HUES48 (cell line): ENCODE measurements around the gene CHM.
"Not testable (repeated sequence)": the region's sequence is repeated elsewhere in the genome, so short reads cannot be mapped to it uniquely, and the experiment has no call there.

Experiments
- H3K27ac ChIP-seq: one replicate; pipeline ENCODE4 v1.7.0; 2013; ENCODE audit warnings: low read depth, low read length, inconsistent platforms
- H3K27me3 ChIP-seq: 2 replicates; pipeline ENCODE4 v1.6.1; 2013; ENCODE audit warnings: mild to moderate bottlenecking, low read length; ENCODE audit not compliant: control insufficient read depth, insufficient read depth
- H3K36me3 ChIP-seq: 2 replicates; pipeline ENCODE4 v1.6.1; 2013; ENCODE audit warnings: low read length; ENCODE audit not compliant: control insufficient read depth, insufficient read depth
- H3K4me1 ChIP-seq: 2 replicates; pipeline ENCODE4 v1.6.1; 2013; ENCODE audit warnings: mild to moderate bottlenecking, low read length; ENCODE audit not compliant: control insufficient read depth, insufficient read depth
- H3K4me3 ChIP-seq: 2 replicates; pipeline ENCODE4 v1.5.1; 2013; ENCODE audit warnings: mild to moderate bottlenecking, low read depth, low read length
- H3K9ac ChIP-seq: 2 replicates; pipeline ENCODE4 v1.6.1; 2013; ENCODE audit warnings: mild to moderate bottlenecking, low read depth, low read length, moderate library complexity
- H3K9me3 ChIP-seq: 2 replicates; pipeline ENCODE4 v1.6.1; 2013; ENCODE audit warnings: low read length; ENCODE audit not compliant: control insufficient read depth, insufficient read depth

CHM gene

DNA sequence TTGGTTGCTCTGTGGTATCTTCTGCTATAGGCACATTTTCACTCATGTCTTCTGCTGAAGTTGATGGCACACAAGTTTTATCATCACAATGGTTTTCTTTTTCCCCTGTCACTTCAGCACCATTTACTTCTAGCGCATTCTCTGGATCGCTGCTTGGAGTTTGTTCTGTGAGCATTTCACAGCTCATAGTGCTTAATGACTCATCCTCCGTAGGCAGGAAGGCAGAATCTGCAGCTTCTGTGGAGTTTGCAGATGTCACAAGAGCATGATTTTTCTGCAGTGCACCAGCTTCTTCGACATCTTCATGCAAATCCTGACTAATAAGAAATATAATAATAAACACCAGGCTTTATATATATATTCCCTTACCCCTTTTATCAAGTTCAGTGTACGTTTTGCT, 83.6 kb downstream of the CHM start:
- Histone ChIP-seq H3K9me3 (no peaks in the 10 kb centered on the region), H3K4me1 (no peaks in the 10 kb centered on the region), H3K4me3 (no peak overlapping the region), H3K36me3 (no peaks in the 10 kb centered on the region), H3K9ac (no peak overlapping the region), H3K27me3 (no peaks in the 10 kb centered on the region), H3K27ac (no peak overlapping the region)

- Histone ChIP-seq H3K9me3 (peaks cover 4% of the 10 kb centered on the region; the same call in 1 of the 2 replicates), H3K4me3 (no peak overlapping the region), H3K27me3 (no peaks in the 10 kb centered on the region), H3K4me1 (no peaks in the 10 kb centered on the region), H3K27ac (no peak overlapping the region), H3K36me3 (no peaks in the 10 kb centered on the region), H3K9ac (no peak overlapping the region)
These were observed 91.8 kb downstream of the CHM start for GRCh38 chrX:85955510-85955909.

DNA sequence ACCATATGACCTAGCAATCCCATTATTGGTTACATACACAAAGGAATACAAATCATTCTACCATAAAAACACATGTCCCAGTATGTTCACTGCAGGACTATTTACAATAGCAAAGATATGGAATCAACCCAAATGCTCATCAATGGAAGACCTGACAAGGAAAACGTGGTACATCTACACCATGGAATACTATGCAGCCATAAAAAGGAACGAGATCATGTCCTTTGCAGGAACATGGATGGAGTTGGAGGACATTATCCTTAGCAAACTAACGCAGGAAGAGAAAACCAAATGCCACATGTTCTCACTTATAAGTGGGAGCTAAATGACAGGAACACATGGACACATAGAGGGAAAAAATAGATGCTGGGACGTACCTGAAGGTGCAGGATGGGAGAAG, 102.6 kb downstream of the CHM start:
- not testable (repeated sequence) for H3K27me3 ChIP-seq, H3K27ac ChIP-seq

GRCh38 chrX:85941275-85941674, 106.1 kb downstream of the CHM start:
- Histone ChIP-seq H3K9ac (no peak overlapping the region), H3K36me3 (0 out of 2 replicates have a peak, but pooled peaks cover 4% of the 10 kb centered on the region), H3K27ac (no peak overlapping the region), H3K27me3 (no peaks in the 10 kb centered on the region; the same call in 1 of the 2 replicates), H3K9me3 (peaks cover 18% of the 10 kb centered on the region), H3K4me1 (no peaks in the 10 kb centered on the region), H3K4me3 (no peak overlapping the region)

More for the DNA sequence above, 102.6 kb downstream of the CHM start:
- not testable (repeated sequence) for H3K4me3 ChIP-seq, H3K4me1 ChIP-seq, H3K9ac ChIP-seq
- H3K36me3 ChIP-seq: peaks cover 15% of the 10 kb centered on the region
- peaks cover 25% of the 10 kb centered on the region for H3K9me3 ChIP-seq

DNA sequence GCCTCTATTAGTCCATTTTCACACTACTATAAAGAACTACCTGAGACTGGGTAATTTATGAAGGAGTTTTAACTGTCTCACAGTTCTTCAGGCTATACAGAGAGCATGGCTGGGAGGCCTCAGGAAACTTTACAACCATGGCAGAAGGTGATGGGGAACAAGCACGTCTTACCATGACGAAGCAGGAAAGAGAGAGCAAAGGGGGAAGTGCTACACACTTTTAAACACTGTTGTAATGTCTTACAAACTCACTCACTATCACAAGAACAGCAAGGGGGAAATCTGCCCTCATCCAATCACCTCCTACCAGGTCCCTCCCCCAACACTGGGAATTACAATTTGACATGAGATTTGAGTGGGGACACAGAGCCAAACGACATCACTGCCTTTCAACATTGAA, 107.4 kb downstream of the CHM start:
- H3K27ac ChIP-seq, H3K4me3 ChIP-seq, H3K9me3 ChIP-seq, H3K36me3 ChIP-seq, H3K4me1 ChIP-seq, H3K27me3 ChIP-seq, H3K9ac ChIP-seq: not testable (repeated sequence)

GRCh38 chrX:85934399-85934798, 113.0 kb downstream of the CHM start:
- not testable (repeated sequence) for H3K4me1 ChIP-seq, H3K4me3 ChIP-seq, H3K27me3 ChIP-seq, H3K27ac ChIP-seq, H3K36me3 ChIP-seq, H3K9me3 ChIP-seq, H3K9ac ChIP-seq

GRCh38 chrX:85930099-85930498, 117.3 kb downstream of the CHM start:
- Histone ChIP-seq H3K4me1 (peaks cover 9% of the 10 kb centered on the region), H3K36me3 (no peaks in the 10 kb centered on the region), H3K27me3 (no peaks in the 10 kb centered on the region), H3K27ac (no peak overlapping the region), H3K4me3 (no peak overlapping the region), H3K9ac (no peak overlapping the region), H3K9me3 (no peaks in the 10 kb centered on the region)

DNA sequence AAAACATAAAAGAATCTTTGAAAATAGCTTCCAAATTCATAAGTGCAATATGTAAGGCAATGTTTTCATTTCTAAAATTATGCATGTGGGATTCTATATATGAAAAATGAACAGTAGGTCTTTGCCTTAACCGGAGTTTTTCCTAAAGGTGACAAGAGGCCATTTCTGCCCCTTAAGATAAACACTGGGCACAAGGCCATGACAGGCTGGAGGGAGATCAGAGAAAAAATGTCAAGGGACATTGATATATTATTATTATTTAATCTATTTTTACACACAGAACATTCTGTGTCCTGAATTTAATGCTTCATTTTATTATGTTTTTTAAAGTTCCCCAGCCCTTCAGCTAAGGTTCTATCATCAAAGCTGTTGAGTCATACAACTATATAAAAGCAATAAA, 118.8 kb downstream of the CHM start:
- Histone ChIP-seq H3K9ac (no peak overlapping the region), H3K27me3 (no peaks in the 10 kb centered on the region), H3K27ac (no peak overlapping the region), H3K9me3 (no peaks in the 10 kb centered on the region), H3K4me1 (peaks cover 9% of the 10 kb centered on the region), H3K4me3 (no peak overlapping the region), H3K36me3 (no peaks in the 10 kb centered on the region)

- Histone ChIP-seq H3K27ac (no peak overlapping the region), H3K27me3 (no peaks in the 10 kb centered on the region), H3K9me3 (no peaks in the 10 kb centered on the region), H3K9ac (no peak overlapping the region), H3K4me1 (peaks cover 9% of the 10 kb centered on the region), H3K4me3 (no peak overlapping the region), H3K36me3 (no peaks in the 10 kb centered on the region)
These were observed 119.6 kb downstream of the CHM start for GRCh38 chrX:85927740-85928139.

DNA sequence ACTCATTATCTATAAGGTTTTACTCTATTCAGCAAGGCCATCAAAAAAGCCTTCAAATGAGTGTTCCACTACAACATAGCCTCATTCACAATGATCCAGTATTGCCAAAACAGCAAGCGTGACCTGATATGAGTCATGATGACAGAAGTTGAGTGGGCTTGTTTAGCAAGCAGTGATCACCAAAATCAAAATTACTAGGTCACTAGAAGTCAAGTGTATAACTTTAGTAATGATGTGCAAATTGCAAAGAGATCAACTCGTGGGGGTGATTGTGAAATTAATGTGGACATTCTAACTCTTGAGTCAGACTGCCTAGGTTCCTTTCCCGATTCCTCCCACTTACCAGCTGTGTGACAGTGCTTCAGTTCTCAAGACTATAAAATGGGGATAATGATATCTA, 124.5 kb downstream of the CHM start:
- Histone ChIP-seq H3K27ac (no peak overlapping the region), H3K4me1 (peaks cover 5% of the 10 kb centered on the region; the same call in 1 of the 2 replicates), H3K4me3 (no peak overlapping the region)

GRCh38 chrX:85916656-85917280, 130.6 kb downstream of the CHM start:
- H3K9me3 ChIP-seq, H3K4me3 ChIP-seq, H3K9ac ChIP-seq, H3K4me1 ChIP-seq, H3K36me3 ChIP-seq, H3K27ac ChIP-seq, H3K27me3 ChIP-seq: not testable (repeated sequence)

More for the DNA sequence above, 124.5 kb downstream of the CHM start:
- Histone ChIP-seq H3K27me3 (no peaks in the 10 kb centered on the region), H3K9me3 (no peaks in the 10 kb centered on the region; the same call in 1 of the 2 replicates), H3K9ac (no peak overlapping the region), H3K36me3 (no peaks in the 10 kb centered on the region)
